MCF 10A (cell line): ENCODE data around the gene PRRG4. TPM values are rescaled to one million over a fixed set of nuclear protein-coding genes. Genes with fewer than 3 reads are reported as not detected.

Experiments used
- BruUV-seq: library from RNA; stranded (reverse); fragments of 400-500 nt; replicated peaks from 2 replicates; lab custom pipeline; 2021; lab: Mats Ljungman, UMichigan
- CTCF ChIA-PET: fragments of 300-600 bp; sonication (Branson Sonifier 250); formaldehyde crosslinking; extraction: SDS; loops from one replicate; lab custom pipeline; 2021; ENCODE audit warnings: antibody characterized with exemption, inconsistent platforms; lab: Yijun Ruan, JAX
- POLR2A ChIA-PET: fragments of 300-600, 350-650 bp; sonication (Branson Sonifier 250); formaldehyde crosslinking; extraction: SDS; loops from one replicate; lab custom pipeline; 2020; ENCODE audit warnings: antibody characterized with exemption, inconsistent platforms; lab: Yijun Ruan, JAX
- DNase-seq: peaks from one replicate; pipeline ENCODE4 v3.0.0-alpha.2; 2018; ENCODE audit not compliant: unreplicated experiment
- H3K27ac Mint-ChIP-seq: one replicate; pipeline ENCODE4 v1.8.0; 2022; ENCODE audit warnings: mild to moderate bottlenecking, low read depth, mixed read lengths; ENCODE audit not compliant: unreplicated experiment
- H3K27me3 Mint-ChIP-seq: one replicate; pipeline ENCODE4 v1.8.0; 2022; ENCODE audit warnings: mixed read lengths; ENCODE audit not compliant: insufficient read depth, unreplicated experiment
- H3K36me3 Mint-ChIP-seq: one replicate; pipeline ENCODE4 v1.8.0; 2022; ENCODE audit warnings: mild to moderate bottlenecking, moderate library complexity, mixed read lengths; ENCODE audit not compliant: insufficient read depth, unreplicated experiment
- H3K4me1 Mint-ChIP-seq: one replicate; pipeline ENCODE4 v1.8.0; 2022; ENCODE audit warnings: mixed read lengths; ENCODE audit not compliant: insufficient read depth, unreplicated experiment
- H3K4me3 Mint-ChIP-seq: one replicate; pipeline ENCODE4 v1.8.0; 2022; ENCODE audit warnings: mild to moderate bottlenecking, moderate library complexity, mixed read lengths; ENCODE audit not compliant: unreplicated experiment
- H3K9me3 Mint-ChIP-seq: one replicate; pipeline ENCODE4 v1.8.0; 2022; ENCODE audit warnings: mixed read lengths; ENCODE audit not compliant: unreplicated experiment
- intact Hi-C: fragments of 100-400 bp; cut with micrococcal nuclease; formaldehyde crosslinking; loops from 2 replicates; pipeline ENCODE4 v1.14.1; 2022
- total RNA-seq: library from RNA; stranded (reverse); gene quantifications from 2 replicates; pipeline ENCODE4 v1.2.3, GENCODE V29; 2022
- TF ChIP-seq, protein P1 (sequence below): fragments of 200-600 bp; IDR thresholded peaks from one replicate; pipeline ENCODE4 v1.8.0; 2022; ENCODE audit warnings: antibody characterized with exemption, mild to moderate bottlenecking; ENCODE audit not compliant: unreplicated experiment

PRRG4 gene
- total RNA-seq, 1 experiment from 2014 or later, result 1.1 TPM

DNA sequence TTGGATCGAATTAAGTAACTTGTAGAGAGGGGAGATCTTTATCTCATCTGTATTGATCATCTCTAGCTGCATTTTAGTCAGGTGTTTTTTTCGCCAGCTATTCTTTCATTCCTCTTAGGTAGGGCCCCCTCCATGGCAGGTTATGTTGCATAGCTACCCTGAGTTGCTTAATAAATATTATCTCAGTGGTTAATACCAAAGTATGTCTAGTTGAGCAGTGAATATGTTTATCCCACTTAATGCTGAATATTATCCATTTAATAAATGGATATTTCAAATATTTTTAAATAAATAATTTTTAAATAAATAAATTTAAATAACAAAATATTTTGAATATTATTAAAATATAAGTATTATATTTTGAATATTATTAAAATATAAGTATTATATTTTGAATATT, 9.6 kb downstream of the PRRG4 start:
- Mint-ChIP-seq H3K27ac (no peak overlapping the region), H3K36me3 (no peaks in the 10 kb centered on the region), H3K27me3 (no peaks in the 10 kb centered on the region), H3K4me1 (no peaks in the 10 kb centered on the region), H3K4me3 (no peak overlapping the region), H3K9me3 (no peaks in the 10 kb centered on the region)
- DNase-seq, result no peak
- TF ChIP-seq, protein P1, sequence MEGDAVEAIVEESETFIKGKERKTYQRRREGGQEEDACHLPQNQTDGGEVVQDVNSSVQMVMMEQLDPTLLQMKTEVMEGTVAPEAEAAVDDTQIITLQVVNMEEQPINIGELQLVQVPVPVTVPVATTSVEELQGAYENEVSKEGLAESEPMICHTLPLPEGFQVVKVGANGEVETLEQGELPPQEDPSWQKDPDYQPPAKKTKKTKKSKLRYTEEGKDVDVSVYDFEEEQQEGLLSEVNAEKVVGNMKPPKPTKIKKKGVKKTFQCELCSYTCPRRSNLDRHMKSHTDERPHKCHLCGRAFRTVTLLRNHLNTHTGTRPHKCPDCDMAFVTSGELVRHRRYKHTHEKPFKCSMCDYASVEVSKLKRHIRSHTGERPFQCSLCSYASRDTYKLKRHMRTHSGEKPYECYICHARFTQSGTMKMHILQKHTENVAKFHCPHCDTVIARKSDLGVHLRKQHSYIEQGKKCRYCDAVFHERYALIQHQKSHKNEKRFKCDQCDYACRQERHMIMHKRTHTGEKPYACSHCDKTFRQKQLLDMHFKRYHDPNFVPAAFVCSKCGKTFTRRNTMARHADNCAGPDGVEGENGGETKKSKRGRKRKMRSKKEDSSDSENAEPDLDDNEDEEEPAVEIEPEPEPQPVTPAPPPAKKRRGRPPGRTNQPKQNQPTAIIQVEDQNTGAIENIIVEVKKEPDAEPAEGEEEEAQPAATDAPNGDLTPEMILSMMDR, result no peak
- CTCF ChIA-PET, result interaction anchor here (0.7 to 2.6 kb wide), 3 partner anchors 30 to 56 kb away, joined by 3 to 12 read pairs (median 6); no protein-coding TSS in a partner anchor
- intact Hi-C loops, result no loop called here
- BruUV-seq, result no TSS peak
- POLR2A ChIA-PET, result interaction anchor here (0.6 to 2.1 kb wide), 11 partner anchors 9 to 200 kb away, joined by 3 to 22 read pairs (median 4); partner anchors contain the start of genes QSER1 and TCP11L1

DNA sequence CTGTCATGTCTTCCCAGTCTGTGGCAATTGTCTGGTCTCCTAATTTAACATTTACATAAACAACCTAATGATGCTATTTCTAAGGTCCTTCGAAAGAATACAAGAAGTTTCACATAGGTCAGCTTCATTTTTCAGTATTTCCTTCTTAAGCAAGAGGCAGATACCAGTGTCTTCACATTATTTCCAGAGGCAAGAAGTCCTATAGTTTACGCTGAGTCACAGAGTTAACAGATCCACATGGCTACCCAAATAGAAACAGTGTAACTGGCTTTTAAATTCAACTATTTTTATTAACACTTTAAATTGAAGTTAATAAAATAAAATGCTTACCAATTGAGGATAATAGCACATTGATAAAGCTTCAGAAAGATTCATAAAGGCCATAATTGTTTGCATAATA, 10.9 kb downstream of the PRRG4 start:
- no peak for DNase-seq
- intact Hi-C loops, result no loop called here
- no peaks in the 10 kb centered on the region for H3K36me3 Mint-ChIP-seq
- H3K9me3 Mint-ChIP-seq, result no peaks in the 10 kb centered on the region
- H3K27ac Mint-ChIP-seq, result no peak overlapping the region
- POLR2A ChIA-PET, result interaction anchor here (0.5 to 1.2 kb wide), 6 partner anchors 12 to 266 kb away, joined by 3 to 8 read pairs (median 3); partner anchors contain the start of gene QSER1
- H3K27me3 Mint-ChIP-seq, result no peaks in the 10 kb centered on the region
- H3K4me3 Mint-ChIP-seq, result no peak overlapping the region
- TF ChIP-seq, protein P1, result no peak
- H3K4me1 Mint-ChIP-seq, result no peaks in the 10 kb centered on the region
- no TSS peak for BruUV-seq
- CTCF ChIA-PET, result interaction anchor here (0.6 to 1.7 kb wide), 8 partner anchors 32 to 420 kb away, joined by 3 to 5 read pairs (median 4); no protein-coding TSS in a partner anchor

DNA sequence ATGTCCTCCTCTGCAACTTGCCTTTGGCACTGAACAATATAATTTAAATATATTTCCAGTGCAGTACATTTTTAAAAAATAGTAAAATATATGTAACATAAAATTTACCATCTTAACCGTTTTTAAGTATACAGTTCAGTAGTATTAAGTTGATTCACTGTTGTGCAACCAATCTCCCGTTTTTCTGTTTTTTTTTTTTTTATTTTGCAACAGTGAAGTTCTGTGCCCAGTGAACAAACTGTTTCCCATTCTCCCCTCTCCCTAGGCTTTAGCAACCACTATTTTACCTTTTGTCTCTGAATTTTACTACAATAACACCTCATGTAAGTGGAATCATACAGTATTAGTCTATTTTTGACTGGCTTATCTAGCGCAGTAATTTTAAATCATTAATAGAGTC, 13.8 kb downstream of the PRRG4 start:
- TF ChIP-seq, protein P1, result no peak
- no peaks in the 10 kb centered on the region for H3K9me3 Mint-ChIP-seq
- CTCF ChIA-PET, result no interaction called here
- H3K4me3 Mint-ChIP-seq, result no peak overlapping the region
- H3K36me3 Mint-ChIP-seq, result no peaks in the 10 kb centered on the region
- BruUV-seq, result no TSS peak
- intact Hi-C loops, result no loop called here
- no peaks in the 10 kb centered on the region for H3K27me3 Mint-ChIP-seq
- POLR2A ChIA-PET, result no interaction called here
- H3K27ac Mint-ChIP-seq, result no peak overlapping the region
- DNase-seq, result no peak
- H3K4me1 Mint-ChIP-seq, result no peaks in the 10 kb centered on the region

DNA sequence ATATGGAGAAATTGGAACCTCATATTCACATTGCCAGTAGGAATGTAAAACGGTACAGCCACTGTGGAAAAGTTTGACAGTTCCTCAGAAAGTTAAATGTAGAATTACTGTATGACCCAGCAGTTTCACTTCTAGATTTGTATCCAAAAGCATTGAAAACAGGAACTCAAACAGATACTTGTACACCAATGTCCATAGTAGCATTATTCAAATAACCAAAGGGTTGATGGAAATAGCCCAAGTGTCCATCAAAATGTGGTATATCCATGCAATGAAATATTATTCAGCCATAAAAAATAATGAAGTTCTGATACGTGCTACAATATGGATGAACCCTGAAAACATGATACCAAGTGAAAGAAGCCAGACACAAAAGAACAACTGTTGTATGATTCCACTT, 17.8 kb downstream of the PRRG4 start:
- H3K27me3 Mint-ChIP-seq, result no peaks in the 10 kb centered on the region
- ChIA-PET CTCF (no interaction called here), POLR2A (interaction anchor here (0.7 kb wide), 1 partner anchor 204 kb away, joined by 3 read pairs; no protein-coding TSS in a partner anchor)
- intact Hi-C loops, result no loop called here
- TF ChIP-seq, protein P1, result no peak
- H3K4me3 Mint-ChIP-seq, result no peak overlapping the region
- peaks cover 7% of the 10 kb centered on the region for H3K36me3 Mint-ChIP-seq
- no peak for DNase-seq
- peaks cover 12% of the 10 kb centered on the region for H3K4me1 Mint-ChIP-seq
- no peaks in the 10 kb centered on the region for H3K9me3 Mint-ChIP-seq
- BruUV-seq, result no TSS peak
- H3K27ac Mint-ChIP-seq, result no peak overlapping the region
